Hair follicular keratinocyte (primary cell): ENCODE measurements around the gene G0S2. TPM values are rescaled to one million over a fixed set of nuclear protein-coding genes. Genes with fewer than 3 reads are reported as not detected.

Source experiments
- total RNA-seq: library from RNA; depleted of rRNA; stranded (reverse); fragments of >200 nt; gene quantifications from 2 replicates; pipeline ENCODE4 v1.2.3, GENCODE V29; 2015

G0S2 gene
- total RNA-seq: 219 and 961 TPM in 2 replicates

GRCh38 chr1:209674957-209675564 lies at the start of gene G0S2:
Gene G0S2, plus strand, starts transcription at chr1:209675412. Its CDS starts 273 bp downstream, at chr1:209675685.

GRCh38 chr1:209652121-209652735 lies 23.0 kb upstream of the G0S2 start, which contains the start of gene LAMB3:
Gene LAMB3, minus strand, starts transcription at chr1:209652425. Its CDS starts 1,481 bp downstream, at chr1:209650944.

GRCh38 chr1:209704584-209704983 lies 29.4 kb downstream of the G0S2 start, which contains the start of gene HSD11B1:
Gene HSD11B1, plus strand, starts transcription at chr1:209704846. Its CDS starts 97 bp downstream, at chr1:209704943.

Other genes with a start within 250 kb of the G0S2 start
- gene CAMK1G, start 91.7 kb upstream of the G0S2 start, total RNA-seq: not detected in 2 replicates
- gene LAMB3, start 23.0 kb upstream of the G0S2 start, total RNA-seq: 964 and 3,200 TPM in 2 replicates
- gene HSD11B1, start 29.4 kb downstream of the G0S2 start, total RNA-seq: 0.34 TPM in 1 of 2 replicates, not detected in the other
- gene TRAF3IP3, start 80.6 kb downstream of the G0S2 start, total RNA-seq: 0.11 and 1.5 TPM in 2 replicates
- 6.0 and 11.0 TPM in 2 replicates for gene C1orf74, start 109.1 kb downstream of the G0S2 start, total RNA-seq
- gene IRF6, start 130.7 kb downstream of the G0S2 start, total RNA-seq: 91.2 and 169 TPM in 2 replicates
- gene UTP25, start 152.6 kb downstream of the G0S2 start, total RNA-seq: 4.8 and 6.0 TPM in 2 replicates